Stimulated activated CD4-positive, alpha-beta T cell treated with anti-CD3 and anti-CD28 coated beads, Interleukin-2, amount 100 ng/mL, for 48 hours (primary cell): Measurements from ENCODE around the gene PHAF1.
"Not testable (repeated sequence)": the region's sequence is repeated elsewhere in the genome, so short reads cannot be mapped to it uniquely, and the experiment has no call there.

Source experiments
- DNase-seq, 2 donors: peaks; one replicate each; pipeline ENCODE4 v3.0.0-alpha.2; 2020

PHAF1 gene

GRCh38 chr16:67105246-67105645 lies 4.5 kb upstream of the PHAF1 start:
- DNase-seq = no peak

GRCh38 chr16:67105881-67106280 lies 3.9 kb upstream of the PHAF1 start:
- no peak for DNase-seq

DNA sequence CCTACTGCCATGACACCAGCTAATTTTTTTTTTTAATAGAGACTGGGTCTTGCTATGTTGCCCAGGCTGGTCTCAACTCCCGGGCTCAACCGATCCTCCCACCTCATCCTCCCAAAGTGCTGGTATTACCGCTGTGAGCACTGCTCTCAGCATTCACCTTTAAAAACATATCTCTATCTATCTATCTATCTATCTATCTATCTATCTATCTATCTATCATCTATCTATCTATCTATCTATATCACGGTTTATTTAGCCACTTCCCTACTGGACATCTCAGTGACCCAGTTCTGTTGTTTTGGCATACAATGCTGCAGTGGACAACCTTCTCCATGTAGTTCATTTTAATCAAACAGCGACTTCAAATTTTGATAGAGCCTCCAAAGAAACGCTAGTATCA lies 1.3 kb upstream of the PHAF1 start:
- no peak for DNase-seq

DNA sequence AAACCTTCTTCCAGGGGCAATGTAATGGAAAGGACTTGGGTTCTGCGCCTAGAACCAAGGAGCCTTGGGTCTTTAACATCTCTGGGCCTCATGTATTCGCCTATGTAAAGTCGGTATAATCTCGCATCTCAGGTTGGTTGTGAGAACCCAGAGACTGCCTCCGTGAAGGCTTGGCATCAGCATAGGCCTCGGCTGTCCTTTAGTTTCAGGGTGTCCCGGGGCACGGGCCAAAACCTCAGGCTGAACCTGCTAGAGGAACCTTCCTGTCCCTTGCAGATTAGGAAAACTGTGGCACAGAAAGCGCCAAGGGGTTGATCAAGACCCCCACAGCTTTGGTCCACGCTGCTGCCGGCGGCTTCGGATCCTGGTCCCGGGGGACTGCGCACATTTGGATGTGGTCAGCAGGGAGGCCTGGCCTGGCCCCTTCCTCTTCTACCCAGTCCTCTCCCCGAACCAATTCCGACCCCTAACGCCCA lies 772 bp upstream of the PHAF1 start:
- no peak for DNase-seq

DNA sequence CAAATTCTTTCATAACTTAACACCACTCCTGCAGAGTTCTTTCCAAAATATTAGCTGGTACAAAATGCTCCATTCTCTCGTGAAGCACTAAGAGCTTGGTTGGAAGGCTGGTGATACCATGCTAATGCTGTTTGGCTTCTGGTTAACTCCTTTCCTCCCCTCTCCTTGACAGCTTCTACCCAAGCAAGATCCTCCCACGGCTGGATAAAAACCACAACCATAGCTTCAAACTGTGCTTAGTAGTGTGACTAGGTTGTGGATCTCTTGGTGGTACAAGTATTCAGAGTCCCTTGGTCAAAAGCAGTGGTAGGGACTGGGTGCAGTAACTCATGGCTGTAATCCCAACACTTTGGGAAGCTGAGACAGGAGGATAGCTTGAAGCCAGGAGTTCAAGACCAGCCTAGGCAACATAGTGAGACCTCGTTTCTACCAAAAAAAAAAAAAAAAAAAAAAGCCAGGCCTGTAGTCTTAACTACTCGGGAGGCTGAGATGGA lies 2.3 kb downstream of the PHAF1 start:
- no peak for DNase-seq

- no peak for DNase-seq
These were observed 3.1 kb downstream of the PHAF1 start for GRCh38 chr16:67112591-67113399.

DNA sequence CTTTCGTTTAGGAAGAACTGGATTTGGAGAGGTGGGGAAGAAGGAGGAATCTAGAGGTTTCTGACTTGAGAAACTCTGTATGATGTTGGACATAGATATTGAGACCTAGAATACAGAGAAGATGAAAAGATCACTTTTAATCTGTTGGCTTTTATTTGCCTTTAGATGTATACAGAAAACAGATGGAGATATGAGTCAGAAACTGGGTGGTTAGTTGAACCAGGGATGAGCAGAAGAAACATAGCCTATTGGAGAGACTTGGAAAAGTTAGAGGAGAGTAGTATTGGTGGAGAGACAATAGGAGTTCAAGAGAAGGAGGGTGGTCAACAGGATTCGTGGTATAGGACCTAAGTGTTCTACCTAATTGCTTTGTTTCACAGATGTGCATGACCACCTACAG lies 5.1 kb downstream of the PHAF1 start:
- DNase-seq = no peak

DNA sequence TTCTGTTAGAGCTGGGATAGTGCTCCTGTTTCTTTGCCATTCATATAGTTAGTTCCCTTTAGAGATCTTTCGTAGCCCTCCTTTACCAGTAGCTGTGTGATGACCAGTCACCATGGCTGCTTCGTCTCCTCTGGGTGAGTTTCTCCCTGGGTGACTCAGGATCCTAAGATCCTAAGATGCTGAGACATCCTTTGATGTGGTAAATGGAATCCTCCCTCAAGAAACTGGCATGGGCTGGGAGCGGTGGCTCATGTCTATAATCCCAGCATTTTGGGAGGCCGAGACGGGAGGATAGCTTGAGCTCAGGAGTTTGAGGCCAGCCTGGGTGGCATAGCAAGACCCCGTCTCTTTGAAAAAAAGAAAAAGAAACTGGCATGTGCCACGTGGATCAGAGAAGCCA lies 5.9 kb downstream of the PHAF1 start:
- no peak for DNase-seq

DNA sequence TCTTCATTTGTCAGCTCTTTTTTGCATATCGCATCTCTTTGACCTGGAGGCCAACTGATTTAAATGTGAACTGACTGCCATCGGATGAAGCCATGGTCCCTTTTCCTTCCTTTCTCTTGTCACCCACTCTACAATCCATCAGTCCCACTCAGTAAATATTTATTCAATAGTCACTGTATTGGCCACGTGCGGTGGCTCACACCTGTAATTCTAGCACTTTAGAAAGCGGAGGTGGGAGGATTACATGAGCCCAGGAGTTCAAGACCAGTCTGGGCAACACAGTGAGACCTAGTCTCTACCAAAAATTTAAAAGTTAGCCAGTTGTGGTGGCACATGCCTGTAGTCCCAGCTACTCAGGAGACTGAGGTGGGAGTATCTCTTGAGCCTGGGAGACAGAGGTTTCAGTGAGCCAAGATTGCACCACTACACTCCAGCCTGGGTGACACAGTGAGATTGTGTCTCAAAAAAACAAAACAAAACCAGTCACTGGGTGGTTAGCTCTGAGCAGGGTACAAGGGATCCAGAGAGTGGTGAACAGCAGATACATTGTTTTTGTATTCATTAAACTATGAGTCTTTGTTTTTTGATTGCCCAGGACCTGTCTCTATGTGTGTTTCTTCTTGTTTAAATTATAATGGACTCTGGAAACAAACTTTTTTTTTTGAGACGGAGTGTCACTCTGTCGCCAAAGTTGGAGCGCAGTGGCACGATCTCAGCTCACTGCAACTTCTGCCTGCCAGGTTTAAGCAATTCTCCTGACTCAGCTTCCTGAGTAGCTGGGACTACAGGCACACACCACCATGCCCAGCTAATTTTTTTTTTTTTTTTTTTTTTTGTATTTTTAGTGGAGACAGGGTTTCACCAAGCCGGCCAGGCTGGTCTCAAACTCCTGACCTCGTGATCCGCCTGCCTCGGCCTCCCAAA lies 6.9 kb downstream of the PHAF1 start:
- DNase-seq = no peak

DNA sequence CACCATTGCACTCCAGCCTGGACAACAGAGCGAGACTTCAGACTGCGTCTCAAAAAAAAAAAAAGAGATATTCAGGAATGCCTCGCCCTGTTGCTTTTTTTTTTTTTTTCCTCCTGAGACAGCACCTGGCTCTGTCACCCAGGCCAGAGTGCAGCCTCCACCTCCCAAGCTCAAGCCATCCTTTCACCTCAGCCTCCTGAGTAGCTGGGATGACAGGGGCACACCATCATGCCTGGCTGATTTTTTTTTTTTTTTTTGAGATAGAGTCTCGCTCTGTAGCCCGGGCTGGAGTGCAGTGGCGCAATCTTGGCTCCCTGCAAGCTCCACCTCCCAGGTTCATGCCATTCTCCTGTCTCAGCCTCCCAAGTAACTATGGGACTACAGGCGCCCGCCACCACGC lies 8.0 kb downstream of the PHAF1 start:
- no peak for DNase-seq

- DNase-seq = no peak
These were observed 10.3 kb downstream of the PHAF1 start for GRCh38 chr16:67120025-67120424.

GRCh38 chr16:67122799-67123198 lies 13.1 kb downstream of the PHAF1 start:
- not testable (repeated sequence) for DNase-seq

DNA sequence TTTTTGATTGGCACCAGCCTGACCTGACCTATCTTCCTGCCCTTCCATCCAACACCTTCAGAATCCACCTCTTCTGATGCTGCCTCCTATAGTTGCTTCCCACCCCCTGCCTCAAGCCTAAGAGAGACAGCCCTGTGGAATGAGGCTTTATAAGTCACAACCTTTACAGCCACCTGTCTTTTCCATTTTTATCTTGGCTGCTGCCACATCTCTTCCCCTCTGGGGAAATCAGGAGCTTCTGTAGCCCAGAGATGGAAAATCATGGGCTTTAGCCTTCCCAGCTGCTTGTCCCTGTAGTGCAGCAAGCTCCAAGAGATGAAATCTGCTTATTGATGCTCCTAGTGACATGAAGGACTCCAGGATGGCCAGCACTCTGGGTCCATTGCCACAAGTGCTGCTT lies 18.7 kb downstream of the PHAF1 start:
- no peak for DNase-seq

GRCh38 chr16:67128887-67129286 lies 19.1 kb downstream of the PHAF1 start:
- DNase-seq = no peak

- no peak for DNase-seq
These were observed 19.7 kb downstream of the PHAF1 start for GRCh38 chr16:67129422-67129821.

- no peak for DNase-seq
These were observed 27.9 kb downstream of the PHAF1 start for GRCh38 chr16:67137605-67138004.

GRCh38 chr16:67141391-67141790 lies 31.6 kb downstream of the PHAF1 start:
- no peak for DNase-seq

GRCh38 chr16:67142342-67142741 lies 32.6 kb downstream of the PHAF1 start:
- DNase-seq = no peak

DNA sequence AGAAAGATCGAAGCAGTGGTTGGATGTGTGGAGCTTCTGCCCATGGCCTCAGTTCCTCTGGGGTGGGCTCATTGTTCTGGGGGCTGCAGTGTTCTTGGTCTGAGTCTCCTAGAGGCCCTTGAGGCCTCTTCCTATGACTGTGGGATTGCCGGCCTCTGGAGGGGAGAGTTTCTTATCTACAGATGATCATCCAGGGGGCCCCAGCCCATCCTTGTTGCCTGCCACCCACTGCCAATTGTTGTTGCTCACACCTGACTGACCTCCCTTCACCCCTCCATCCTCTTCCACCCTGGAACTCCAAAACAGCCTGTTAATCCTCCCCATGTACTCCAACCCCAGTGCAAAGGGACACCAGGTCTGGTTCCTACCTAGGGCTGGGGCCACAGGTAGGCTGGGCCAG lies 35.2 kb downstream of the PHAF1 start:
- no peak for DNase-seq

GRCh38 chr16:67145746-67146145 lies 36.0 kb downstream of the PHAF1 start:
- no peak for DNase-seq

GRCh38 chr16:67146523-67147357 lies 37.0 kb downstream of the PHAF1 start:
- no peak for DNase-seq

- no peak for DNase-seq
These were observed 37.8 kb downstream of the PHAF1 start for GRCh38 chr16:67147437-67148140.
